HCT116 (cell line): ENCODE measurements around the gene IDS. TPM values are rescaled to one million over a fixed set of nuclear protein-coding genes. Genes with fewer than 3 reads are reported as not detected.

ENCODE experiments used
- ATAC-seq: fragments of 200-7000 bp; cut with Tn5 transposase; 2 replicates; pipeline ENCODE4 v1.9.1; 2020; ENCODE audit warnings: mild to moderate bottlenecking, moderate library complexity
- BruUV-seq: library from RNA; stranded (reverse); fragments of 400-500 nt; replicated peaks from 2 replicates; lab custom pipeline; 2021; lab: Mats Ljungman, UMichigan
- CTCF ChIA-PET: fragments of 300-600 bp; sonication (Branson Sonifier 250); formaldehyde crosslinking; loops from one replicate; lab custom pipeline; 2021; ENCODE audit warnings: antibody characterized with exemption; lab: Charles Lee
- POLR2A ChIA-PET: fragments of 300-600, 350-600 bp; sonication (Branson Sonifier 250); formaldehyde crosslinking; loops from one replicate; lab custom pipeline; 2021; ENCODE audit warnings: antibody characterized with exemption; lab: Charles Lee
- RAD21 ChIA-PET, 2 experiments: fragments of 300-600 bp; sonication (Branson Sonifier 250); formaldehyde crosslinking; loops; one replicate each; lab custom pipeline; 2023; ENCODE audit warnings: low total read pairs in 2 of 2; ENCODE audit not compliant: uncharacterized antibody in 2 of 2, unreplicated experiment in 2 of 2, low non-redundant PET in 1 of 2; lab: Charles Lee
- DNase-seq: peaks from one replicate; pipeline ENCODE4 v3.0.0-alpha.2; 2010; ENCODE audit warnings: low read depth, low spot score
- H2AFZ ChIP-seq: fragments of 200-600 bp; shearing (Covaris generic), sonication (generic); 2 replicates; pipeline ENCODE4 v1.6.1; 2017; ENCODE audit warnings: low read depth, mixed run types, mixed read lengths, antibody characterized with exemption, low read length; ENCODE audit not compliant: poor library complexity, severe bottlenecking
- H3K27ac ChIP-seq: 2 replicates; pipeline ENCODE4 v1.5.1; 2012; ENCODE audit warnings: low read depth, low read length
- H3K27me3 ChIP-seq: fragments of 200-600 bp; sonication (generic); 2 replicates; pipeline ENCODE4 v1.6.1; 2016; ENCODE audit warnings: mixed run types, low read length, mixed read lengths; ENCODE audit not compliant: insufficient read depth
- H3K36me3 ChIP-seq, 2 experiments: fragments of 200-500 bp in 1 of 2; fragments of 200-600 bp in 1 of 2; sonication (Bioruptor generic) in 1 of 2; sonication (generic) in 1 of 2; 2 replicates each; pipeline versions ENCODE4 v1.5.1 to v1.6.1; 2014 to 2016; ENCODE audit warnings: low read length in 2 of 2, inconsistent platforms in 1 of 2, mixed read lengths in 1 of 2, mixed run types in 1 of 2; ENCODE audit not compliant: insufficient read depth in 2 of 2, control insufficient read depth in 1 of 2
- H3K4me1 ChIP-seq, 2 experiments: fragments of 200-600 bp in 1 of 2; sonication (generic) in 1 of 2; 2 replicates each; pipeline versions ENCODE4 v1.5.1 to v1.6.1; 2012 to 2017; ENCODE audit warnings: low read length in 2 of 2, inconsistent platforms in 1 of 2, mild to moderate bottlenecking in 1 of 2, mixed read lengths in 1 of 2, mixed run types in 1 of 2, moderate library complexity in 1 of 2; ENCODE audit not compliant: insufficient read depth in 2 of 2, control insufficient read depth in 1 of 2
- H3K4me2 ChIP-seq: fragments of 200-600 bp; sonication (generic); 2 replicates; pipeline ENCODE4 v1.6.1; 2017; ENCODE audit warnings: mixed run types, low read length, mixed read lengths
- H3K4me3 ChIP-seq, 2 experiments: fragments of 200-600 bp in 1 of 2; sonication (generic) in 1 of 2; replicated peaks in 1 of 2; 2 replicates each; pipeline ENCODE4 v1.5.1; 2011 to 2016; ENCODE audit warnings: low read length in 2 of 2, control low read depth in 1 of 2, low read depth in 1 of 2, mild to moderate bottlenecking in 1 of 2, mixed read lengths in 1 of 2, mixed run types in 1 of 2
- H3K79me2 ChIP-seq: fragments of 200-600 bp; sonication (generic); 2 replicates; pipeline ENCODE4 v1.6.1; 2017; ENCODE audit warnings: mild to moderate bottlenecking, mixed run types, low read length, moderate library complexity, mixed read lengths; ENCODE audit not compliant: insufficient read depth
- H3K9ac ChIP-seq: fragments of 200-600 bp; sonication (generic); 2 replicates; pipeline ENCODE4 v1.6.1; 2016; ENCODE audit warnings: low read length, mixed read lengths
- H3K9me2 ChIP-seq: fragments of 200-600 bp; sonication (generic), shearing (Covaris generic); 2 replicates; pipeline ENCODE4 v1.6.1; 2017; ENCODE audit warnings: mixed run types, mild to moderate bottlenecking, moderate library complexity; ENCODE audit not compliant: insufficient read depth
- H3K9me3 ChIP-seq, 2 experiments: fragments of 200-500 bp in 1 of 2; fragments of 200-600 bp in 1 of 2; sonication (Bioruptor generic) in 1 of 2; sonication (generic) in 1 of 2; 2 replicates each; pipeline ENCODE4 v1.6.1; 2014 to 2017; ENCODE audit warnings: low read length in 2 of 2, mixed read lengths in 2 of 2, inconsistent platforms in 1 of 2, low read depth in 1 of 2, mild to moderate bottlenecking in 1 of 2, mixed run types in 1 of 2, moderate library complexity in 1 of 2; ENCODE audit not compliant: control insufficient read depth in 1 of 2, insufficient read depth in 1 of 2
- H4K20me1 ChIP-seq: fragments of 200-600 bp; sonication (generic), shearing (Covaris generic); 2 replicates; pipeline ENCODE4 v1.6.1; 2017; ENCODE audit warnings: mixed run types, mild to moderate bottlenecking, moderate library complexity; ENCODE audit not compliant: insufficient read depth
- ATF3 ChIP-seq: IDR thresholded peaks from 2 replicates; pipeline ENCODE4 v1.6.1; 2012
- CBX3 ChIP-seq: IDR thresholded peaks from 2 replicates; pipeline ENCODE4 v1.6.1; 2012; ENCODE audit warnings: low read depth
- EZH2phosphoT487 ChIP-seq: fragments of 200-600 bp; IDR thresholded peaks from 2 replicates; pipeline ENCODE4 v1.6.1; 2018; ENCODE audit warnings: antibody characterized with exemption, borderline replicate concordance
- intact Hi-C: fragments of 100-400 bp; cut with micrococcal nuclease; formaldehyde crosslinking; loops from 2 replicates; pipeline ENCODE4 v1.10.0; 2022
- total RNA-seq: library from RNA; stranded (reverse); gene quantifications from one replicate; pipeline ENCODE4 v1.2.1, GENCODE V29; 2021; ENCODE audit not compliant: unreplicated experiment
- TF ChIP-seq, protein P1 (sequence below): IDR thresholded peaks from 2 replicates; pipeline ENCODE4 v1.6.1; 2011; ENCODE audit warnings: mild to moderate bottlenecking, low read length, moderate library complexity; ENCODE audit not compliant: insufficient replicate concordance; ENCODE audit errors: extremely low read depth

IDS gene
- total RNA-seq, 1 experiment from 2014 or later, result 42.0 TPM

DNA sequence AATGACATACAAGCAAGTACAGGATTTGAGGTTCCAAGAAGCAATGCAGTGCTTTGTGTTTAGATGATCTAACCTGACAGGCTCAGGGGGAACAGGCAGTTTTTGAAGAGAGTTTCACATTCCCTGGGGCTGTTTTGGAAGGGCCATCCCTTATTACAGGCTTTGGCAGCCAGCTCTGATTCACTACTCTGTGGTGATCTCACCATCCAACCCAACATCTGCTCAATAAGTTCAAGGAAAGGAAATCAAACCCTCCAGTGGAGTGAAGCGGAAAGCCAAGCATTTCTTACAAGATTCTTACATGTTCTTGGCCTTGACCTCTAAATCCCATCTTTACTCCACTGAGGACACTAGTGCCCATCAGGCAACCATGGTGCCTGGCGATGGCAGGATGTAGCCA lies 7.5 kb downstream of the IDS start (continued):
- TF ChIP-seq CBX3, result no peak

GRCh38 chrX:149497054-149497453 lies 8.1 kb downstream of the IDS start:
- Histone ChIP-seq H3K79me2 (no peaks in the 10 kb centered on the region), H3K4me2 (no peak overlapping the region), H3K27me3 (no peaks in the 10 kb centered on the region), H3K27ac (no peak overlapping the region), H3K9me3 (no peaks in the 10 kb centered on the region), H3K4me3 (no peak overlapping the region), H2AFZ (no peak overlapping the region), H3K9ac (no peak overlapping the region), H3K36me3 (peaks cover 2 to 7% of the 10 kb centered on the region in 2 experiments; a peak in 2 of 4 replicates), H3K4me1 (peaks cover 10 to 30% of the 10 kb centered on the region in 2 experiments), H4K20me1 (no peaks in the 10 kb centered on the region), H3K9me2 (no peaks in the 10 kb centered on the region)
- ChIA-PET RAD21 (no interaction called here), POLR2A (no interaction called here), CTCF (no interaction called here)
- BruUV-seq, result no TSS peak
- ATAC-seq (no peak), DNase-seq (no peak)
- intact Hi-C loops, result no loop called here
- TF ChIP-seq, protein P1, sequence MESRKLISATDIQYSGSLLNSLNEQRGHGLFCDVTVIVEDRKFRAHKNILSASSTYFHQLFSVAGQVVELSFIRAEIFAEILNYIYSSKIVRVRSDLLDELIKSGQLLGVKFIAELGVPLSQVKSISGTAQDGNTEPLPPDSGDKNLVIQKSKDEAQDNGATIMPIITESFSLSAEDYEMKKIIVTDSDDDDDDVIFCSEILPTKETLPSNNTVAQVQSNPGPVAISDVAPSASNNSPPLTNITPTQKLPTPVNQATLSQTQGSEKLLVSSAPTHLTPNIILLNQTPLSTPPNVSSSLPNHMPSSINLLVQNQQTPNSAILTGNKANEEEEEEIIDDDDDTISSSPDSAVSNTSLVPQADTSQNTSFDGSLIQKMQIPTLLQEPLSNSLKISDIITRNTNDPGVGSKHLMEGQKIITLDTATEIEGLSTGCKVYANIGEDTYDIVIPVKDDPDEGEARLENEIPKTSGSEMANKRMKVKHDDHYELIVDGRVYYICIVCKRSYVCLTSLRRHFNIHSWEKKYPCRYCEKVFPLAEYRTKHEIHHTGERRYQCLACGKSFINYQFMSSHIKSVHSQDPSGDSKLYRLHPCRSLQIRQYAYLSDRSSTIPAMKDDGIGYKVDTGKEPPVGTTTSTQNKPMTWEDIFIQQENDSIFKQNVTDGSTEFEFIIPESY, result no peak
- TF ChIP-seq ATF3 (no peak), EZH2phosphoT487 (no peak)
